NCI-H2227 (cell line): Measurements from ENCODE around the gene SEC31B.

Experiments
- DNase-seq: peaks from one replicate; lab custom pipeline; 2025; ENCODE audit not compliant: unreplicated experiment; lab: John Stamatoyannopoulos, UW

Gene SEC31B

GRCh38 chr10:100528921-100529474 lies 9.3 kb upstream of the SEC31B start:
- no peak for DNase-seq

DNA sequence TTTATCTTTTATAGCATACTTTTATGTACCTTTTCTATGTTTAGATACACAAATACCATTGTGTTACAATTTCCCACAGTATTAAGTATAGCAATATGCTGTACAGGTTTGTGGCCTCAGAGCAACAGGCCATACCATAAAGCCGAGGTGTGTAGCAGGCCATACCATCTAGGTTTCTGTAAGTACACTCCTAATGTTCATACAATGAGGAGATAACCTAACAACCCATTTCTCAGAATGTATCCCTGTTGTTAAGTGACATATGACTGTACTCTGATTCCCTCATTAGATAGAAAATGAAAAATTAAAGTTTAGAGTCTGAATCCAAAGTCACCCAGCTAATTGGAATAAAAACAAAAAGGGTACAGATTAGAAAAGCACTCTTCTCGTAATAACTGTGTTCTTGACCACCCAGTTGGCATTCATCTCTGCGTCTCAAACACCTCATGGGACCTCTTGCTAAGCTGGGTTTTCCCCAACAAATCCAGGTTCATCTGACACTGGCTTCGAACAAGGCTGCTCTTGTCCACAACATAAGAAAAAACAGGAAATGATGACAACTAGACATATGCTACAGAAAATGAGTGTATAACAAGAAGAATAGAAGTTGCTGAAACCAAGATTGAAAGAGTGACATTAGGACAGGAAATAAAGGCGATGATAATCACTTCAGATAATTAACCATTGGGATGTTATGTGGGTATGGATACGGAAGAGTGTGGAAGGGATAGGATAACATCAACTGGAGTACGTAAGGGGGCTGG lies 8.6 kb upstream of the SEC31B start:
- DNase-seq: no peak

DNA sequence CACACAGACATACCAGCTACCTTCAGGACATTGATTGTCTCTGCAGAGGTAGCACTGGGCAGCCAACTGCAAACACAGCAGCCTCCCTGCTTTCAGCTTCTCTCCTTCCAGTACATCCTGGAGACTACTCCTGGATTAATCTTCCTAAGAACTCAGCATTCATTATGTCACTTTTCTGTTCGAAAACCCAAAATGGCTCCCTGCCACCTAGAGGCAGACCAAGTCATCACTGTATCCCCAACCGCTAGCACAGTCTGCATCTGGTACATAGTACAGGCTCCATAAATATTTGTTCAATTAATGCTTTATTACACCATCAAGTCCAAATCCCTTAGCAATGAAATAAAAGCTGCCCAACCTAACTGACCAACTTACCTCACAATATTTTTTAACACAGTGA lies 5.0 kb upstream of the SEC31B start:
- DNase-seq: no peak

DNA sequence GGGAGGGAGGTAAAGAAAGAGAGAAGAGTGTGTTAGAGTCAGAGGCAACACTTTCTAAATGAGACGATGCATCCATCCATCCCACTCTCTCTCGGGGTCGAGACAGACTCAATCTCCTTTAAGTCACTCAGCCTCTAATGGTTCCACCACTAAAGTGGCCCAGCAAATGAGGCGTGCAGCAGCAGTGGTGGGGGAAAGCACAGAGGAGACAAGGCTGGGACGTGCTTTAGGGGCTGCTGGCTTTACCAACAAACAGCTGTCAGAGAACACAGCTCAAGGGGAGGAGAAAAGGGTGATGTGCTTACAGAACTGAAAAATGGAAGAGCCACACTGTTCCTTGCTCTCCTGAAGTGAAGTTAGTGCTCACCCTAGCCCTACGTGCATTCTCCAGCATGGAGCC lies 4.5 kb upstream of the SEC31B start:
- DNase-seq: no peak

DNA sequence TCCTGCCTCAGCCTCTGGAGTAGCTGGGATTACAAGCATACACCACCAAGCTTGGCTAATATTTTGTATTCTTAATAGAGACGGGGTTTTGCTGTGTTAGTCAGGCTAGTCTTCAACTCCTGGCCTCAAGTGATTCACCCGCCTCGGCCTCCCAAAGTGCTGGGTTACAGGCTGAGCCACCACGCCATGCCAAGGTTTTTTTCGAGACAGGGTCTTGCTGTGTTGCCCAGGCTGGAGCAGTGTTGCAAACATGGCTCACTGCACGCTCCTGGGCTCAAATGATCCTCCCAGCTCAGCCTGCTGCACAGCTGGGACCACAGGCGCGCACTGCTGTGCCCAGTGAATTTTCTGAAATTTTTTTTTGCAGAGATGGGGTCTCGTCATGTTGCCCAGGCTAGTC lies 3.3 kb upstream of the SEC31B start:
- no peak for DNase-seq

DNA sequence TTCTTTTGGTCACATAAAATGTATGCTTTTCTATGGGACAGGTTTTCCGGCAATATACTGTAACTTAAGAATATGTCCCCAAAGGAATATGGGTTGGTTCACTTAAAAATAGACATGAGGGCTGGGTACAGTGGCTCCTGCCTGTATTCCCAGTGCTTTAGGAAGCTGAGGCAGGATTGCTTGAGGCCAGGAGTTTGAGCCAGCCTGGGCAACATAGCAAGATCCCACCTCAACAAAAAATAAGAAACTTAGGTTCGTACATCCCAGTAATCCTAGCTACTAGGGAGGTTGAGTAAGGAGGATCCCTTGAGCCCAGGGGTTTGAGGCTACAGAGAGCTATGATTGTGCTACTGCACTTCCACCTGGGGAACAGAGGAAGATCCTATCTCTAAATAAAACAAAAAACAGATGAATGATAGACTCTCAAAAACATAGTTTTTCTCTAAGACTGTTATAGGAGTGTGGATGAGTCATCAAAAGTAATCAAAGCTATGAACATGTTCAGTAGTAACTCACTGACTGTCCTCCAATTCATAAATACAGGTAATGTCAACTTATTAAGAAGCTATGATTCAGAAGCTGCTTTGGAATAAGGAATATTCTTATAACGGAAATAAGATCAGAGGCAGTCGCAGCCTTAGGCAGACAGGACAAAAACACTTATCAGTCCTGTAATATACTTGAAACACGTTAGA lies 2.6 kb upstream of the SEC31B start:
- DNase-seq: no peak

- no peak for DNase-seq
Observed at GRCh38 chr10:100520811-100521210, 1.1 kb upstream of the SEC31B start.

- peak; percentile 76 for DNase-seq
Observed at GRCh38 chr10:100518761-100519241, 860 bp downstream of the SEC31B start.

DNA sequence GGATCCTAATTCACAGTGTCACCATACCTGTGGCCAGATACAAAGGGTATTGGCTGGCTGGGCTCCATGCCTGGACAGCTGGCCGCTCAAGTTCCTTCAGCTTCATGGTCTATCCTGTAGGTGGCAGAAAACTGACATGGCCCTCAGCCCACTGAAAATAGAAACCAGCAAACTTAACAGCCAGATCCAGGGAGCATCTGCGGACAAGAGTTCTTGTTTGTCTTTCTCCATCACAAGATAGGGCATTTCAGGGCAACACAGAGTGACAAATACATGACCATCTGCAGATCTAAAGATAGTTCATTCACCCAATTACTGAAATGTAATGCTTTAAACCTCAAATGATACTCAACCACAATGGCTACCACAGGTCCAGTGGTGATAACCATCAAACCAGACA lies 2.8 kb downstream of the SEC31B start:
- DNase-seq: no peak

- no peak for DNase-seq
Observed at GRCh38 chr10:100515612-100516011, 4.0 kb downstream of the SEC31B start.

DNA sequence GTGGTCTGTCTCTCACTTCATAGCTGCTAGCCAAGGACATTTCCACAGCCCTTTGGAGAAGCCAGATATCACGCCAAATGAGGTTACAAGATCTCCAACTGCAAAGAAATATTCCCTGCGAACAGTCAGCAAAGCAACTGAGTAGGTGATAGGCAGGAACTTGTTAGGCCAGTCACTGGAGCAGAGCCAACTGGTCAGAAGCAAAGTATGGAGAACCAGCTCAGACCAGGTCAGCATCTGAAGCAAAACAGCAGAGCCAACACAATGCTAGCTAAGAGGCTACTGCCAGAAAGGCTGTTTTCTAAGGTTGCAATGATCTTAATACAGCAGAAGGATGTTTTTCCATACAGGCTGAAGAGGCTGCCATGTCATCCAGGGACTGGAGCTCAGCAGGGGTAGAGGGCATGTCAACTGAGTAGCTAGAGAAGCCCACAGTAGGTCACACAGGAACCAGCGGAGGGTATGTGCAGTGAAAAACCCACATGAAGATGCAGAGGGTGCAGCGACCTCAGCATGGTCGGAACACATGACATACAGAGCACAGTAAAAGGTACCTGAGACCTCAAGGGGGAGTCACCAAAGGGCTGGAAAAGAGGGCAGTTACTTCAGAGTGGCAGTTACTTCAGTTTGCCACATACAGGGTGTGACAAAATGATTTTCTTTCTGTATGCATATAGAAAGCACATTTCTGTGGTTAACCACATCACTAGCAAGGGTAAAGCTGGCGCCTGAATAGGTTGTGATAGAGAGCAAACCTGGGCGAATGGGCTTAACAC lies 8.9 kb downstream of the SEC31B start:
- no peak for DNase-seq

DNA sequence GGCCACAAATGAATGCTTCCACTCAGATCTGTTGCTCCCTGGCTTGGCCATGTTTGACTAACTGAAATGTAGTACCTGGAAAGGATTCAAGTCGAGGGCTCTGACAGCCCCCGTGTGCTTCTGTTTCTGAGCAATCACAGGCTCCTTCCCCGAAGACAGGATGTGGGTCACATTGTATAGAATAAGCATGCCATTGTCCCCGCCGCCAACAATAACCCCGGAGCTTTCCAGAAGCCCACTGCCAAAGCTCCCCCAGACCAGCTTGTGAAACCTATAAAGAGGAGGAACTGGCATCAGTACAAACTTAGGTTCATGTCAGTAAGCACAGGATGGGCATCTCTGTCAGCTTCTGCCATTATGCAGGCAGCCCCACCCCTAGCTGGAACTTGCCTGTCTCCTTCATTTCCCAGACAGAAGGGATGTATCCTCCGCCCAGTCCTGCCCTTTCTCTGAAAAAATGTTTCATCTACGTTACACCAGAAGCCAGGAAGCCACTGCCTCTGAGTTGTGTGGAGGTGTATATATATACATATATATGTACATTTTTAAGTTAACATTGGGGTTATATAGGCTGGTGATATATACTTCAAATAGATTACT lies 10.3 kb downstream of the SEC31B start:
- DNase-seq: no peak

DNA sequence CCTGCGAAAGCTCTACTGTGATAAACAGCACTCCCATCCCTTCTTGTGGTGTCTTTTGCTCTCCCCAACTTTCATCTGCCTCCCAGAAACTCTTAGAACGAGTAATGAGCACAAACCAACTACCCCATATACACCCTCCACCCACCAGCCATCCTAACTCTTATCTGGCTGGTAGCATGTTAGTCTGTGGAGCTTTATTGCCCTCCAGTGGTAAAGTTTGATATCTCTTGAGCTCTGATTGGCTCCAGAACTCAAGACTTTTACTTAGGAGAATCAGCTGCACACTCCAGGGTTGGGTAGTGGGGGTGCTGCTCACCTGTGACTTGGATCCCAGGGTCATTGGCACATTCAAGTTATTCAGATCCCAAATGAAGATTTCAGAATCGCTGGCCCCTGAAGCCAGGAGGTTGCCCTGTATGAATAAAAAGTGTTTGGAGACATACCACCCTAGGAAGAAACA lies 10.9 kb downstream of the SEC31B start:
- DNase-seq: peak; percentile 48

DNA sequence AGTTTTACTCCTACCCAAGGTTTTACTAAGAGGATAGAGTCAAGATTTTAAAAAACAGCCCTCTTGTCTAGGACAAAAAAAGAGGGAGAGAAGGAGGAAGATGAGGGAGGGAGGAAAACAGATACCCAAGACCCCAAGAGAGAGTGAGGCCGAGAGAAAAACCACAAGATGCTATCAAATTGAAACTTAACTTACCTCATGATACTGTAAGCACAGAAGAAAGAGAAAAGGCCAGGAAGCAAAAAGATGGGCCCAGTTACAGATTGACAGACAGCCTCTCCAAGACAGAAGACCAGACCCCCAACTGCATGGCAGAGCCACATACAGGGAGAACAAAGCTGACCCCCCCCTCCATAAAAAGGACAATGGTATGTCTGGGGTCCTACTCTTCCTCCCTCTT lies 11.4 kb downstream of the SEC31B start:
- no peak for DNase-seq

GRCh38 chr10:100507357-100507732 lies 12.3 kb downstream of the SEC31B start:
- no peak for DNase-seq

DNA sequence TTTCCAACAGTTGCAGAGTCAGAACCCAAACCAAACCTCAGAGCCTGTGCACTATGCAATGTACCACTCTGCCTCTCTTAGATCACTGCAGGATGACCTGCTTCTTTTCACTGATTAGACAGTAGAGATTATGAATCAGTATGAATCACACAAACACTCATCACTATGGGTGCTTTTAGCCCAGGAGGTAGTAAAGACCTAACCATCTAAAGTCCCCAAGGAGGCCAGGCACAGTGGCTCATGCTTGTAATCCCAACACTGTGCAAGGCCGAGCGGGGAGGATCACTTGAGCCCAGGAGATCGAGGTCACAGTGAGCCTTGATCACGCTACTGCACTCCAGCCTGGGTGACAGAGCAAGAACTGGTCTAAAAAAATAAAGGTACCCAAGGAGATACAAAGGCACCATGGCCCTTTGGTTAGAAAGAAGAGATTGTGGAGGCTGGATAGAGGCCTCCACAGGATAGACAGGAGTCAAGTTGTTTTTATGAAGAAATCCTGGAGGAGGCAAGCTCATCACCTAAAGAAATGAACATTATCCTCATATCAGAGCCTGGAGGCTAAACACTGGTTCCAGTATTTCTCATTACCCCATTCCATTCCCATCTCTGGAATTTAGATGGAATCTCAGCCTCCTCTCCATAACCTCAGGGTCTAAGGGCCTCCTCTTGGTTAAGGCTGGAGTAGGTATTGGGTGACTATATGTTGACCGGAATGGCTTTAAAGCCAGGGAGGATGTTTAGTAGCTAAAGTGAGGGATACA lies 12.9 kb downstream of the SEC31B start:
- DNase-seq: no peak

- DNase-seq: no peak
Observed at GRCh38 chr10:100505164-100505563, 14.5 kb downstream of the SEC31B start.

- DNase-seq: no peak
Observed at GRCh38 chr10:100504096-100504495, 15.6 kb downstream of the SEC31B start.

GRCh38 chr10:100502926-100503494 lies 16.7 kb downstream of the SEC31B start:
- no peak for DNase-seq

GRCh38 chr10:100501423-100501822 lies 18.2 kb downstream of the SEC31B start:
- DNase-seq: no peak
